Measurements from ENCODE around the gene HSPB7. TPM values are rescaled to one million over a fixed set of nuclear protein-coding genes. Genes with fewer than 3 reads are reported as not detected.

The HSPB7 gene
- total RNA-seq, 1 experiment from 2014 or later: not detected

GRCh38 chr1:16054598-16055540, 37.0 kb upstream of the HSPB7 start:
- no peak overlapping the region for H3K27ac Mint-ChIP-seq
- no peak overlapping the region for H3K9ac ChIP-seq (ENCODE audit: extremely low read depth, insufficient read length, low read length)
- no peaks in the 10 kb centered on the region for H3K36me3 Mint-ChIP-seq (ENCODE audit: insufficient read depth in 1 of 3, low read depth in 3 of 3)
- H3K4me3 Mint-ChIP-seq: no peak overlapping the region
- TF ChIP-seq CTCF (conservative IDR thresholded peaks at IDR 0.05): no peak
- H3K4me1 Mint-ChIP-seq: peaks cover 14 to 21% of the 10 kb centered on the region in 2 experiments
- H3K27ac ChIP-seq (ENCODE audit: insufficient read length, low read depth, low read length): no peak overlapping the region
- no peak for DNase-seq
- no peak overlapping the region for H4K91ac ChIP-seq (ENCODE audit: insufficient read length, low read depth, low read length)
- no peak overlapping the region for H2BK5ac ChIP-seq (ENCODE audit: insufficient read length, low read length)
- H3K14ac ChIP-seq (ENCODE audit: insufficient read depth, low read length): no peak overlapping the region
- H3K79me1 ChIP-seq (ENCODE audit: insufficient read depth, low read depth, low read length, poor library complexity, severe bottlenecking): no peaks in the 10 kb centered on the region
- peaks cover 2% of the 10 kb centered on the region; the same call in 1 of the 2 replicates for H3K27me3 Mint-ChIP-seq (ENCODE audit: low read depth)
- whole genome bisulfite sequencing (ENCODE audit: extremely low coverage, insufficient read length, low lambda C conversion rate): no CpG with 5 or more reads among the region's 7 CpGs
- no peak overlapping the region for H2AFZ ChIP-seq (ENCODE audit: low read length)
- peaks cover 2% of the 10 kb centered on the region; the same call in 1 of the 2 replicates for H3K4me1 ChIP-seq (ENCODE audit: insufficient read depth, low read length)
- no peak overlapping the region for H2BK12ac ChIP-seq (ENCODE audit: insufficient read length, low read depth, low read length)
- no peak overlapping the region for H3T11ph ChIP-seq (ENCODE audit: low read length)
- H3K9me3 Mint-ChIP-seq: no peaks in the 10 kb centered on the region
- H4K20me1 ChIP-seq (ENCODE audit: control insufficient read depth, insufficient read depth, insufficient read length): no peaks in the 10 kb centered on the region
- no peak overlapping the region for H3K56ac ChIP-seq (ENCODE audit: insufficient read length, low read depth, low read length)
- no peak overlapping the region for H3K18ac ChIP-seq (ENCODE audit: insufficient read length, low read depth, low read length)
- no peak overlapping the region for H2AK5ac ChIP-seq (ENCODE audit: insufficient read length, low read length)
- no peak overlapping the region for H2BK20ac ChIP-seq (ENCODE audit: low read depth, low read length, poor library complexity, severe bottlenecking)
- no peak overlapping the region for H3K4ac ChIP-seq (ENCODE audit: low read depth, low read length)
- no peak overlapping the region for H4K8ac ChIP-seq (replicated peaks; ENCODE audit: insufficient read length, low read depth, low read length)
- H3K9me3 ChIP-seq (ENCODE audit: control insufficient read depth, low read depth, low read length): no peaks in the 10 kb centered on the region
- H3K23me2 ChIP-seq (ENCODE audit: insufficient read length, low read depth, low read length, poor library complexity, severe bottlenecking): no peaks in the 10 kb centered on the region
- H3K27me3 ChIP-seq (ENCODE audit: insufficient read depth, low read length): no peaks in the 10 kb centered on the region
- H4K5ac ChIP-seq (ENCODE audit: insufficient read length, low read depth, low read length): no peak overlapping the region
- no peak overlapping the region for H3K23ac ChIP-seq (ENCODE audit: insufficient read length, low read depth, low read length)
- no peak overlapping the region for H3K4me2 ChIP-seq (ENCODE audit: insufficient read depth, insufficient read length, low read length)
- no peaks in the 10 kb centered on the region for H3K79me2 ChIP-seq (ENCODE audit: insufficient read depth, low read length)
- H2BK15ac ChIP-seq (ENCODE audit: low read depth, low read length): no peak overlapping the region
- H2BK120ac ChIP-seq (ENCODE audit: low read depth, low read length, poor library complexity, severe bottlenecking): no peak overlapping the region
